ENCODE results near the gene MUSTN1.

MUSTN1 gene

DNA sequence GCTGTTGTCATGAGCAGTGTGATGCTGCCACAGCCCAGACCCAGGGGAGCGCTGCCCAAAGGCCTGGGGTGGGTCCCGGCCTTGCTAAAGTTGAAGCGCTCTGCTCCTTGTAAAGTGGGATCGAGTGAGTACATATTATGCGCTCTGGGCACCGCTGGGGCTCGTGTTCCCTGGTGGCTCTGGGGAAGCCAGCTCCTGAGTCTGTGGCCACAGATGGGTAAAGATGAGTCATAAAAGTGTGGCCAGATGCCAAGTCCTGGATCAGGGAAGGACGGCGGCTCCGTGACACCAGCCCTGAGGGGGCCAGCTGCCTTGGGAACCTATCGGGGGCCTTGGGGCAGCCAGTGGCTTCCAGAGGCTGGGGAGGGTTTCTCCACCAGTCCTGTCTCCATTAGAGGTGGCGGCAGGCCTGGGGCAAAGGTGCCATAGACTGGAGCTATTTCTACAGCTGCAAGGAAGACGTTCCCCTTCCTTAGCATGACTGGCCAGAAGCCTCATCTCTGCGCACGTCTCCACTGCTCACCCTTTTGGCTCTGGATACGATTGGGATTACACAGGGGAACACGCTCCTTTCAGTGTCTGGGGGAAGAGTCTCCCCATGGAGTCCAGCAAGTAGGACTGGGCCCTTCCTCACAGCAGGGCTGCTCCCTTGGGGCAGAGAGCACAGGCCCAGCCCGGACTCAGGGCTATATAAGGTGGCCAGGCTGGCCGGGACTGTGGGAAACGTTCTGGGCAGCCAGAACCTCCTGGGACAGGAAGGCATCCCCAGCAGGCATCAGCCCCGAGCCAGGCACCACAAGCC, 3.1 kb downstream of the MUSTN1 start:
- DNase-seq: no peak

DNA sequence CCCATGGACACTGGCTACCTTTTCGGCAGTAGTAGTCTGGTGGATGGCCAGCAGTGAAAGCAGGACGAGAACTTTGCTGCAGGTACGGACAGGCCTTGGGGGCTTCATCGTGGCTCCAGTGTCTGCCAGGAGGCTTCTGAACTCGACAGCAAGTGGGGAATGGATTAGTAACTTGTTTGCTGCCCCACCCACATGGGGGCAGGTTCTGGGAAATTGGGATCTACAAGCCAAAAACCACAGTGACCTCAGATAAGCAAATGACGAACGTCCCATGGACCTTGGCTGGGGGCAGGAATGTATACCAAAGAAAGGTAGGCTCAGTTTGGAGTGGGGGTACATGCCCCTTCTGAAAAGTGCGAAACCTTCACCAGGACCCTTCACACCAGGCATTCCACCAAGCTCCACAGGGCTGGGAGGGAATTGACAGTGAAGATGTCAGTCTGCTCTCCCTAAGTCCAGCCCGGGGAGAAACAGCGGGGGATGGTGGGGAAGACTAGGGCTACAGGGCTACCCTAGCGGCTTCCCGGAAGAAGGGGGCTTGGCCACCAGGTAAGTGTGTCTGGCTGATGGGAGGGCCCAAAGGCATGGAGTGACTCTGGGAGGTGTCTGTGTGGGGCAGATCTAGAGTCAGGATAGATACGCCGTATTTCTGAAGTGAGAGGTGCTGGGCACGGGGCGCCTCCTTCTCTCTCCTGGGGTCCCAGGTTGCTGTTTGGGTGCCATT, 4.1 kb downstream of the MUSTN1 start, which contains the start of gene ITIH4:
Gene ITIH4, minus strand, starts transcription at position 138 of the 724 bp plus-strand sequence. Its CDS starts 30 bp downstream, at position 108.
- DNase-seq: no peak

DNA sequence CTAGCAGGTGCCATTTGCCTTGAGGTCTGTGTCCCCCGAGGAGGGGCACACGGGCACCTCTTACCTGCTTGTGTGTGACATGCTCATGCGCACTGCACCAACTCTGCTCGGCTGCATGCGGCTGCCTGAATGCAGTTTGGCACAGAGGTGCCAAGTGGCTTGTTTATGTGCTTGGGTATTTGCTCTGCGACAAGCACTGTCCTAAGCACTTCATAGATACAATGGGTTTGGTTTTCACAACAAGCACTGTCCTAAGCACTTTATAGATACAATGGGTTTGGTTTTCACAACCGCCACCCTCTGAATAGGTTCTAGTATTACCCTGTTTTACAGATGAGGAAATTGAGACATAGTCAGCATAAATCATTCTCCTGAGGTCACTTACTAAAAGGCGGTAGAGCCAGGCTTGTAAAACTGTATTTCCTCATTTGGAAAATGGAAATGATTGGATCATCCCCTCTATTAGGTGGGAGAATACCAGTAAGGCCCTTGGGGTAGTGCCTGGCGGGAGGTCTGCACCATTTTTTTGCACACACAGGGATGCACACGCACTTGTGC, 4.8 kb downstream of the MUSTN1 start:
- no peak for DNase-seq

DNA sequence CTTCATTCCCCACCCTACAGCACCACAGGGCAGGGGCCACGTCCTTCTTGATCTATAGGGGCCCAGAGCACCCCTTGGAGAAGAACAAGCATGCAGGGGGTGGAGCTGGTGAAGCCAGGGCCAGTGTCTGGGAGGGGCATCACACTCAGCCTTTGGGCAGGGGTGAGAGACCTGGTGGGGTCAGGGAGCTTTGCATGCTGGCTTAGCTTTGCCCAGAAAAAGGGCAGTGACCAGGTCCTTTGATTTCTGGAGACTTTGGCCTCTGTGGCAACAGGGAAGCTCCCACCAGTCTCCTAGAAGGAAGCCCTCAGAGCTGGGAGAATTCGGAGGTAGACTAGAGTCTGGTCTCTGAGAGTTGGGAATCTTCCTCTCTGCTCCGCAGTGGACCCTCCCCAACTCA, 5.3 kb downstream of the MUSTN1 start:
- no peak for DNase-seq

DNA sequence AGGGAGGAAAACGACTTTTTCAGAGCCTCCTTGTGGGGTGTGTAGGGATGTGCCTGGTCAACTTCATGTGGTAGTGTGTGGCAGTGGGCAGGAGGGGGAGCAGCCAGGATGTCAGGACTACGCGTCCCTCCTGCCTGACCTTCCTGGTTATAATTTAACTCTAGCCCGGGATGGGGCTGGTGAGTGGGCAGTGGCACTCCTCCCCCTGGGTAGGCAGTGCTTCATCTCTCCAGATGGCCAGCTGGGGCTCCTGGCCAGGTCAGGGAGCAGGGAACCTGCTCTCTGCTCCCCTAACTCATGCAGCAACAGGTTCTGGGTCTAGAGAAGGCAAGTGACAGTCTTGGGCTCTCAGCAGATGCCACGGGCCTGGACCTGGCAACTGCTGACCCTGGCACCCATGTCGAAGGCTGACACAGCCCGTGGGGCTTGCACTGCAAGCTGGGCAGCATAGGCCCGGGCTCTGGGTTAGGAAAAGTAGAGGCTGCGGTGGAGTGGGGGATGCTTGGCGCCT, 6.9 kb downstream of the MUSTN1 start:
- DNase-seq: no peak

DNA sequence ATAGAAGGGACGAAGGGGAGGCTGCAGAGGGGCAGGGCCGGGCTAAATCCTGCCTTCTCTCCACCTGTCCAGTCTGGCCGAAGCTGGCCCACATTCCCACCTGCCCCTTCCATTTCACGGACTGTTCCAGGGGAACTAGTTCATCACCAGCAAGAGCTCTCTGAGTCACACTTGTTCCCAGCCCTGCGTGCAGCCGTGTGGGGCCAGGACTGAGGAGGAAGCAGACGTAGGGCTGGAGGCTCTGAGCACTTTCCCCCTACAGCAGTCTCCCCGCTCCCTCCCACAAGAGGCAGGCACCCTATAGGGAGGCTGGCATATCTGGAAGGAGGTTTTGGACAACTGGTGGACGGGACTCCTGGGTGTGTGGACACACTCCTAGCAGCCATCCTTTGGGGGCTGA, 7.4 kb downstream of the MUSTN1 start:
- no peak for DNase-seq

DNA sequence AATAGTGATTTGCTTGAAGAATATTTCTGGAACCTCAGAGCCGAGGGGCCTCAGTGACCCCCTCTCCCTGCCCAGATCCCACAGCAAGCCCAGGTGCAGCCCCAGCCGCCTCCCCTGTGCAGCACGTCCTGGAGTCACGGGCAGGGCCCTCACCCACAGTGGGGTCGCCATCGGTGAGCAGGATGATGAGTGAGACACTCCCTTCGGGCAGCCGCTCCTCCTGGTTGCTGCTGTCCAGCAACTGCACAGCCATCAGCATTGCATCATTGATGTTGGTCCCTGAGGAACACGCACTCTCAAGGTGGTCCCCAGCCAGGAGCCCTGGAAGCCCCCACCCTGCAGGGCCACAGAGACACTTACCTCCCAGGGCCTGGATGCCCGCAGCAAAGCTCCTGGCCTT, 10.8 kb downstream of the MUSTN1 start:
- no peak for DNase-seq

DNA sequence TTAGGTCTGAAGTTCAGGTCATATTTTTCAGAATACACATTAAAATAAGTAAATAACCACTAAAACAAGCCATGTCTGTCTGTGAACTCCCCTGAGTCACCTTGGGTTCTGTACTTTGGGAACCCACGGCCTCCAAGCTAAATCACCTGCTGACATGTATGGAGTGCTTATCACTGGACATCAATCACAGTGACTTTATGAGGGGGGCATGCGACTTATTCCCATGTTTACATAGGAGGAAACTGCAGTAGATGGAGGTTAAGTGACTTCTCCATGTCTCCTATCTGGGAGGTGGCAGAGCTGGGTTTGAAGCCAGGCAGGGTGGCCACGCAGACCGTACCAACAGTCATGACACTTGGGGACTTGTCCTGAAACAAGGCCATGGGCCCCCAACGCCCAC, 12.5 kb downstream of the MUSTN1 start:
- no peak for DNase-seq

DNA sequence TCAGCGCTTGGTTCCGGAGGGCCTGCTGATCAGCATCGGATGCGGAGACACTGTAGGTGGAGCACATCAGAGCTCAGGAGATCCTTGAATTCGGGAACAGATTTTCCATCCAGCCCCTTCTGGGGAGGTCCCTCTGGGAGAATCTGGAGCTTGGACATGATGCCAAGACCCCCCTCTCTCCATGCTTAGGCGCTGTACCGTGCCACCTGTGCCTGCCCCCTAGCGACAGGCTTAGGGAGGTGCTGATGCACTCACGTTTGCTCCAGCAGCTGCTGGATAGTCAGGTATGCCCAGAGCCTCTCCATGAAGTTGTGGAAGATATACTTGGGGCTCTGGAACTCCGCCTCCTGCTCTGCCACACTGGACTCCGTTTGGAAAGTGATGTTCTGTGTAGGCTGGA, 14.1 kb downstream of the MUSTN1 start:
- no peak for DNase-seq

DNA sequence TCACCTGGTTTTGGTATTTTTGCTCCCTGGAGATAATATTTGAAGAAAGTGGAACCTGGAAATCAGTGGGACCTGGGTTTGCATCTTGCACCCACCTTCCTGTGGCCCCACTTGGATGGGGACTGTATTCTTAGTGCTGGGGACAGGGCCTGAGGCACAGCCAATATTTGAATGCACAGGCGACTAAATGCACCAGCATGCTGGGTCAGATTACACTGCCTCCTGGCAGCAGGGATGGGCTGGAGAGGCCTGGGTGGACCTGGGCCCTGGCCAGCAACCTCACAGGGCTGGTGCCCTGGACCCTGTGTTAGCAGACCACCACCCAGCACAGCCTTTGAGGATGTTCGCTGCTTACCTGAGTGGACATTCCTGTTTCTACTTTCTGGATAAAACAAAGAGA, 14.9 kb downstream of the MUSTN1 start:
- no peak for DNase-seq

DNA sequence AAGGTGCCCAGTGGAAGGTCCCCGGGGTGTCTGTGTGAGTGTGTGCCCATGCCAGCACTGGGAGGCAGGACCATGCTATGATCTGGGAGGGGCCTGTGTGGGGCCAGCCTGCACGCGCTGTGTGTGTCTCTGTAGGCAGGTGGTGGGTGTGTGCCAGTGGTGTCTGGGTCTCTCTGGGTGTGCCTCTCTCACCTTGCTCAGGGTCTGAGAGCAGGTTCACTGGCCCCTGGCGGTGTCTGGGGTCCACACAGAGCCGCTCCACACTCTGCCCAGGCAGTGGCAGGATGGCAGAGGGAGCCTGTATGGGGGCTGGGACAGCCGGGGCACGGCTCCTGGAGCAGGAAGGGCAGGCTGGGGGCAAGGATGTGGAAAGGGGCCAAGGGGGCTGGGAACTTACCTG, 17.0 kb downstream of the MUSTN1 start:
- no peak for DNase-seq

DNA sequence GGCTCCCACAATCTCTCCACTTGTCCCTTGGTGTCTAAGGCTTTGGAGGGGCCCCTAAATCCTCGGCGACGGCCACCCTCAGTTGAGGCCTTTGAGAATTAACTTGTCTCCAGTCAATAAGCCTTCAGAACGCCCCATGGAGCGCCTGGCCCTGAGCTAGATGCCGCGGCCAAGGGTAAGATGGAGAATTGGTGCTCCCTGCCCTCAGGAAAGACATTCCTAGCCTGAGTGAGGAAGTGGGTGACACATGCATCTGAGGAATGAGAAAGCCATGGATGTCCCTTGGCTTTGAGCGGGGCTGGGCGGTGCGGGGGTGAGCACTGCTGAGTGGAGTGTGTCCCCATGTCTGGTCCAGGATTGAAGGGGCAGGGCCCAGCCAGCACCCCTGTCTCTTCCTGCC, 17.6 kb downstream of the MUSTN1 start:
- no peak for DNase-seq

DNA sequence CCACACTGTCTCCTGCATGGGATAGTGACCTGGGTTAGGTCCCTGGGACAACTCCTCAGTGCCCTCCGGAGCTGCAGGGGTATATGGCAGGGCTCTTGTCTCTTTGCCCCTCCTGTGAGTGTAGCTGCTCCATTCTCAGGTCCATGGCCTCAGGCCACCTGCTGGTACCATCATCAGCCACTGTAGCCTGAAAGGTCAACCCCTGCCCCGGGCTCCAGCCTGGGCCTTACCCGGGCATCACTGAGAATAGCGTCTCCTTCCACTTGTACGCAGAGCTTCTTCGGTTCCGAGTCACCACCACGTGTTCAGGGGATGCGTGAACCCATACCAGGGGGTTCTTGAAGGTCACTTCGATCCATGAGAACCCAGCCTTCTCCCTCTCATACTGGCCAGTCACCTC, 18.2 kb downstream of the MUSTN1 start:
- DNase-seq: no peak

DNA sequence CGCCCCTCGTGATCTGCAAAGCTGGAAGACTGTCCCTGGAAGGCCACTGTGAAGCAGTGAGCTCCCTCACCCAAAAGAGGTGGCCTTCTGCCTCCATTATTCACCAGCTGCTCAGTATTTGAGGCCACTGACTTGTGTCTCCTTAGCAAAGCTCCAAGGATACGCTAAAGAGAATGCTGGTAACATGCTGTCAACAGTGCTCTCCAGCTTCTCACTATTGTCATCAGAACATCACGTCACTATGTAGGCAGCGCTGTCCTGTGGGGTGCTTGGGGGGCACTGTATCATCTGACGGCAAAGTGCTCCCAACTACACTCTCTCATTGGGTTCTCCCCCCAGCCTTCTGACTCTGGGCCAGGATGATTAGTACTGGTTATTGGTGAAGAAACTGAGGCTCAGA, 18.6 kb downstream of the MUSTN1 start:
- DNase-seq: no peak

DNA sequence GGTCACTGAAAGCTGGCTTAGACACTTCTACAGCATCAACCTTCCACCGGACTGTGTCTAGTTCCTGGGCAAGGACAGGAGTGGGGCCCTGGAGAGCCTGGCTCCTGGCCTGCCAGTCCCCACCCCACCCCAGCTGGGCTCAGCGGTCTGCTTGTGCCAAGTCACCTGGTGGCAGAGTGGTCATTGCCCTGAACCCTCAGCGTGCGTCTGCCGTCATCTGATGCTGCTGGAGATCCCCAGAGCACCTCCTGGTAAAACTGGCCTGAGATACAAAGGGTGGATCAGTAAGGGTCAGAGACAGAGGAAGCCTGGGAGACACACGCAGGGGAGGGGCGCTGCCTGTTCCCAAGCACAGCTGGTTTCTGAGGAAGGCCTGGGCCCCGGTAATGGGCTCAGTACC, 21.0 kb downstream of the MUSTN1 start:
- no peak for DNase-seq

DNA sequence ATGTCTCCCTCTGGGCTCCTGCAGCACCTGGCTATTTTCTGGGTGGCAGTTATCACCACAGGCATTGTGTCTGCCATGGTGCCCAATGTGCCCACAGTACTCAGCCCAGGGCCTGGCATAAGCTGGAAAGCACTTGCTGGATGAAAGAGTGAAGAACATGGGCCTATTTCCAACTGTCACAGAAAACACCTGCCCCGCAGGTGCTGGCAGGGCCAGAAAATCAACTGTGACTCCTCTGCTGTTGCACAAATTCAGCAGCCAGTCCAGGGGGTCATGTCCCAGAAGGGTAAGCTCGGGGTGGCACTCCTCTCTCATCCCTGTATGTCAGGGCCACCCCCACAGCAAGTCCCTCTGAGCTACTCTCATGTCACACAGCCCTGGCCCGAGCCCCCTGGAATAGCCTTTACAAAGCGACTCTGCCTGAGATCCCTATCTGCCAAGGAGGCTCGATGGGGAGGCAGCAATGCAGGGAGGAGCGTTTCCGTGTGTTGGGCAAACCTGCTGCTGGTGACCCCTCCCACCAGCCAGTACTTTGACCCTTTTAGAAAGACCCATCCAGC, 23.3 kb downstream of the MUSTN1 start:
- DNase-seq: no peak

DNA sequence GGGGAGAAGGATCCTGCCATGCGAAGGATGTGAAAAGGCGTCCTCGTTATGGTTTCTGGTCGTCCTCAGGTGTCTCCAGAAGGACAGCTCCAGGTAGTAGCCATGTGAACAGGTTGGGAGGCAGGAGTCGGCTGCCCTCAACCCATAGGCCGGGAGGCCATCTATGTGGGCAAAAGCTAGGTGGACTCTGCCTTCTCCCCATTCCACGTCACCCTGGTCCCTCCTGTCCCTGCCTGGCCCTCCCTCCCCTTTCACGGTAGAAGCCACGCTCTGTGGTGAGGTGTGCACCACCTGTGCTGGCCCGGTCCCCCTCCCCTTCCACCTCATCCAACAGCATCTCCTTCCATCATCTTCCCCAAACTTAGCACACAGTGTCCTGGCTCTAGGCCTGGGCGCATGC, 23.9 kb downstream of the MUSTN1 start:
- DNase-seq: no peak

DNA sequence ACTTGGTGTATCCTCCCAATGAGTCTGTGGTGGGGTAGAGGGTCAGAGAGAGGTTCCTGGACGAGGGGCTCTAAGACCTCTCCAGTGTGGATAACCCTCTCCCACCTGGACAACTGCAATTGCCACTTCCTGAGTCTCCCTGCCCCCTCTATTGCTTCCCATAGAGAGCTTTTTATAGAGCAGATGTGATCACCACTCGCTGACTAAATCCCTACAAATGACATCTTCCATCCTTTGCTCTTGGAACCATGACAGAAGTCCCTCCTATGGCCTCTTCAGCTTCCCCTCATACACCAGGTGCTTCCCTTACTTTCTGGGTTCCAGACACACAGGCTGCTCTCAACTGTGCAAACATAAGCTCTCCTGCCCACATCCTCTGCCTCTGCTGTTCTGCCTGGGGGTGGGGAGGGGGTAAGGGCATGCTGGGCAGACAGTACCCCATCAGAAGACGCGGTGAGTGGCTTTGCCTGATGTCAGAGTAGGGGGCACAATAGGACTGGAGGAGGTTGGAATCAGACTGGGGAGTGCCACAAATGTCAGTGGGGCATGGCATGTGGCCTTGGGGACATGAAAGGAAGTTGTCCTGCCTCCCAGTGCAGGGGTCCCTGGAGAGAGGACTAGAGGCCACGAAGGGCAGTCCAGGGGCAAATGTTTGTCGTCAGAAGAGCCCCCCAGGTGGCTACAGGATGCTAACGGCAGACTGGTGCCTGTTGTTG, 25.0 kb downstream of the MUSTN1 start:
- no peak for DNase-seq

DNA sequence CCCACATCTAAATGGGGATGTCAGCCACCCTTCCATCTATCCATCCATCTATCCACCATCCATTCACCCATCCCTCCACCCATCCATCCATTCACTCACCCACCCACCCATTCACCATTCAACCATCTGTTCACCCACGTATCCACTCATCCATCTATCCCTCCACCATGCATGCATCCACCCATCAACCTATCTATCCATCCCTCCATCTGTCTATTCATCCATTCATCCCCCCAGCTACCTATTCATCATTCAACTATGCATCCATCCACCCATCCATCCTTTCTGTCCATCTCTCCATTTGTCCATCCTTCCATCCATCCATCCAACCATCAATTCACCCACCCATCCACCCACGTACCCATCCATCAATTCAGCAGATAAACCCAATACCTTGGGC, 25.7 kb downstream of the MUSTN1 start:
- no peak for DNase-seq

DNA sequence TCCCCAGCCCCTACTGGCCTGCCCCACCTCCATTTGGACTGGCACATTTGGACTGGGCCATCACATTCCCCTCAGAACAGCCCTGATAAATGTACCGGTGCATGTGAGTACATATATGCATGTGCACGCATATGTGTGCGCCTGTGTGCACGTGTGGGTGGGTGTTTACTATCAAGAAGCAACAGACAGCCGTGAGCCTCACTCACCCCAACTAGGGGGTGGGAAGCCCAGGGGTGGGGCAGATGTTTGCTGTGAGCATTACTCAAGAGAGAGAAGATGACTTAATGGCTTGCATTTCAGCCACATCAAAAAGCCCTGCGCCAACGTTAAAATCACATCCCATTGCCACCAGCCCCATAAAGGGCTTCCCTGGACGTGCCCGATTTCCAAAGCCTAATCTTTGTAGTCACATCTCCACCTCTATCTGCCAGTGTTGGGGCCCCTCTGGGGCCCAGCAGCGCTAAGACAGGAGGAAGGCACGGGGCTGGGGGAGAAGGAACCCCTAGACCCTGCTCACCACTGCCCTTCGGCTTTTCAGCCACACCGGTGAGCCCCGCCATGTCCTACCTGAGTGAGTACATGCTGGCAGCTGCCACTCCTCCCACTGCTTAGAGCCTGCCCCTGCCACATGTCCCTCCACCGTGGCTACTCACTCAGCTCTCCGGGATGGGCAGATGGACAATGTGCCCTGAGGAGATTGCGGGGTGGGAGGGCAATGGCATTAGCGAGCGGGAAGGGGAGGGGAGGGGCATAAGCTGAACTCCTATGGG, 29.4 kb downstream of the MUSTN1 start:
- DNase-seq: no peak

DNA sequence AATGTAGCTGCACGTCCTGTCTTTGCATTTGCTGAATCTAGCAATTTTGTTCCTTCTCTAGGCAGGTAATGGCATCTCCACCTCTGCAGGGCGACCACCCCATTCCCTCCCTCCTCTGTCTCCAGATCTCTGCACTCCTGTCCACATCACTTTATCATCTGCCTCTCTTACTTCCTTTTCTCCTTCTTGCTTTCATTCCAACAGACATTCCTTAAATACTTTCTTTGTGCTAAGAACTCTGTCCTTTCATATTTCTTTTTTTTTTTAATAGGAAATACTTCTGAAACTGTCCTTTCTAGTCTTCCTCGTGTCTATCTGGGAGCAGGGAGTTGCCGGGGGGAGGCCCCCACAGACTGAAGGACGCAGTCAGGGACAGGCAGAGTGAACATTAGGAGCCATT, 33.0 kb downstream of the MUSTN1 start:
- no peak for DNase-seq

DNA sequence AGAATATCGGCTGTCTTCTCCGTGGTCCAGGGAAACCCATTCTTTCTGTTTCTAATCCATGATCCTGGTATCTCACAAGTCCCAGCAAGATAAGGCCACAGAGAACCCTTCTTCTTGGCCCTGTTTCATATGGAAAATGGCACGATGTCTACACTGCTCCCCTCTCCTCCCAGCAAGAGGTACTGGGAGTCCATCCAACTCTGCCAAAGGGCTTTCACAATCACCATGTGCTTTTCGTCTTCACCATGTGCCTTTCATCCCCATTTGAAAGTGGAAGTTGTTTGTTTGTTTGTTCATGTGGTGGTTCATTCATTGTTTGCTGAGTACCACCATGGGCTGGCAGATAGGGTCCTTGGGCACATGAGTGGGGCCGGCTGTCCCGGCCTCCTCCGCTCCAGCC, 34.7 kb downstream of the MUSTN1 start:
- no peak for DNase-seq
